Fibroblast of skin of scalp (primary cell): ENCODE measurements around the gene ZNG1B. TPM values are rescaled to one million over a fixed set of nuclear protein-coding genes. Genes with fewer than 3 reads are reported as not detected.
"Not testable (repeated sequence)": the region's sequence is repeated elsewhere in the genome, so short reads cannot be mapped to it uniquely, and the experiment has no call there.

Experiments
- DNase-seq: peaks from one replicate; pipeline ENCODE4 v3.0.0-alpha.2; 2013
- polyA plus RNA-seq, 2 experiments: library from polyadenylated mRNA; unstranded; fragments of 120-200 nt; gene quantifications; one replicate each; pipeline ENCODE4 v1.2.1, GENCODE V29; 2013; ENCODE audit not compliant: insufficient read length in 2 of 2

ZNG1B gene
- 29.2 TPM for polyA plus RNA-seq (2013, experiment 1 of 2; ENCODE audit: insufficient read length)
- polyA plus RNA-seq (2013, experiment 2 of 2; ENCODE audit: insufficient read length), result 33.7 TPM

- not testable (repeated sequence) for DNase-seq
Measured at GRCh38 chr2:113437508-113438465, at the start of gene ZNG1B. Gene ZNG1B, plus strand, starts transcription at chr2:113437691. Its CDS starts 178 bp downstream, at chr2:113437869.

GRCh38 chr2:113390124-113390849 is 47.2 kb upstream of the ZNG1B start:
- peak; percentile 79 for DNase-seq

- DNase-seq, result no peak
Measured at GRCh38 chr2:113391073-113391472, 46.4 kb upstream of the ZNG1B start.

- DNase-seq, result no peak
Measured at GRCh38 chr2:113406114-113406513, 31.4 kb upstream of the ZNG1B start.

- peak; percentile 4 for DNase-seq
Measured at GRCh38 chr2:113407446-113408099, 29.9 kb upstream of the ZNG1B start.

GRCh38 chr2:113411725-113412352 is 25.7 kb upstream of the ZNG1B start:
- DNase-seq, result not testable (repeated sequence)

- DNase-seq, result peak; percentile 21
Measured at GRCh38 chr2:113412774-113413173, 24.7 kb upstream of the ZNG1B start.

- DNase-seq, result not testable (repeated sequence)
Measured at GRCh38 chr2:113431773-113432172, 5.7 kb upstream of the ZNG1B start.

GRCh38 chr2:113433468-113433867 is 4.0 kb upstream of the ZNG1B start:
- not testable (repeated sequence) for DNase-seq

GRCh38 chr2:113465770-113466169 is 28.3 kb downstream of the ZNG1B start:
- not testable (repeated sequence) for DNase-seq

- DNase-seq, result not testable (repeated sequence)
Measured at GRCh38 chr2:113476688-113477368, 39.3 kb downstream of the ZNG1B start.

- DNase-seq, result not testable (repeated sequence)
Measured at GRCh38 chr2:113496527-113496926, 59.0 kb downstream of the ZNG1B start.

GRCh38 chr2:113498365-113498764 is 60.9 kb downstream of the ZNG1B start, which contains the start of gene FOXD4L1:
Gene FOXD4L1, plus strand, starts transcription at chr2:113498665. Its CDS starts 592 bp downstream, at chr2:113499257.
- DNase-seq, result not testable (repeated sequence)

GRCh38 chr2:113499019-113499885 is 61.8 kb downstream of the ZNG1B start:
- DNase-seq, result not testable (repeated sequence)

- not testable (repeated sequence) for DNase-seq
Measured at GRCh38 chr2:113499886-113500722, 62.6 kb downstream of the ZNG1B start.

GRCh38 chr2:113500723-113501038 is 63.2 kb downstream of the ZNG1B start:
- not testable (repeated sequence) for DNase-seq

GRCh38 chr2:113502216-113503093 is 65.0 kb downstream of the ZNG1B start:
- not testable (repeated sequence) for DNase-seq
